Measurements from ENCODE around the gene WDR1.
"Not testable (repeated sequence)": the region's sequence is repeated elsewhere in the genome, so short reads cannot be mapped to it uniquely, and the experiment has no call there.

WDR1 gene

GRCh38 chr4:10129196-10130177, 12.9 kb upstream of the WDR1 start:
- CTCF ChIA-PET: no interaction called here
- H3K4me3 ChIP-seq (ENCODE audit: low read depth, low read length): no peak overlapping the region
- POLR2A ChIA-PET: interaction anchor here (1.3 kb wide), 1 partner anchor 12 kb away, joined by 4 read pairs; no protein-coding TSS in a partner anchor
- TF ChIP-seq CTCF (IDR thresholded peaks at IDR 0.05; ENCODE audit: insufficient read depth, low read length, missing control alignments): no peak
- DNase-seq (ENCODE audit: low read depth, low spot score): no peak

DNA sequence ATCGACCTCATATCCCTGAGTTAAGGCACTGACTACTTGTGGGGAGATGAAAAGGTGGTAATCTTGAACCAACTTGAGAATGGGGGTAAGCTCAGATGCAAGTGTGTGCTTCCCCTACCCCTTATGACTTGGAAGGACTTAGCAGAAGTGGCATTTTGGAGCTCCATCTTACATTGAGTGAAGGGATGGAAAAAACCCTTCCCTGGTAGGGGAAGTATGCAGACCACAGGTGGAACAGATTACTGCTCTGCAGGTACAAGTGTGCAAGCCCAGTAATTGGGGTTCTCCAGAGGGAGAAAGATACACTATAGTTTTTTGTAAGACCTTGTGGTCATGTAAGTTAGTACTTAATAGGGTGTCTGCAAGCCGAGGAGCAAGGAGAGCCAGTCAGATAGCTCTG, 12.2 kb upstream of the WDR1 start:
- ChIA-PET POLR2A (no interaction called here), CTCF (no interaction called here)
- no peak for DNase-seq (ENCODE audit: low read depth, low spot score)
- no peak for TF ChIP-seq CTCF (IDR thresholded peaks at IDR 0.05; ENCODE audit: insufficient read depth, low read length, missing control alignments)
- H3K4me3 ChIP-seq (ENCODE audit: low read depth, low read length): no peak overlapping the region

DNA sequence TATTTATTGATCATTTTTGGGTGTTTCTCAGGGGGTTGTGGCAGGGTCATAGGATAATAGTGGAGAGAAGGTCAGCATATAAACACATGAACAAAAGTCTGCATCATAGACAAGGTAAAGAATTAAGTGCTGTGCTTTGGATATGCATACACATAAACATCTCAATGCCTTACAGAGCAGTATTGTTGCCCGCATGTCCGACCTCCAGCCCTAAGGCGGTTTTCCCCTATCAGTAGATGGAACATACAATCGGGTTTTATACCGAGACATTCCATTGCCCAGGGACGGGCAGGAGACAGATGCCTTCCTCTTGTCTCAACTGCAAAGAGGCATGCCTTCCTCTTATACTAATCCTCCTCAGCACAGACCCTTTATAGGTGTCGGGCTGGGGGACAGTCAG, 10.9 kb upstream of the WDR1 start:
- DNase-seq (ENCODE audit: low read depth, low spot score); POLR2A ChIA-PET; H3K4me3 ChIP-seq (ENCODE audit: low read depth, low read length); CTCF ChIA-PET: not testable (repeated sequence)

DNA sequence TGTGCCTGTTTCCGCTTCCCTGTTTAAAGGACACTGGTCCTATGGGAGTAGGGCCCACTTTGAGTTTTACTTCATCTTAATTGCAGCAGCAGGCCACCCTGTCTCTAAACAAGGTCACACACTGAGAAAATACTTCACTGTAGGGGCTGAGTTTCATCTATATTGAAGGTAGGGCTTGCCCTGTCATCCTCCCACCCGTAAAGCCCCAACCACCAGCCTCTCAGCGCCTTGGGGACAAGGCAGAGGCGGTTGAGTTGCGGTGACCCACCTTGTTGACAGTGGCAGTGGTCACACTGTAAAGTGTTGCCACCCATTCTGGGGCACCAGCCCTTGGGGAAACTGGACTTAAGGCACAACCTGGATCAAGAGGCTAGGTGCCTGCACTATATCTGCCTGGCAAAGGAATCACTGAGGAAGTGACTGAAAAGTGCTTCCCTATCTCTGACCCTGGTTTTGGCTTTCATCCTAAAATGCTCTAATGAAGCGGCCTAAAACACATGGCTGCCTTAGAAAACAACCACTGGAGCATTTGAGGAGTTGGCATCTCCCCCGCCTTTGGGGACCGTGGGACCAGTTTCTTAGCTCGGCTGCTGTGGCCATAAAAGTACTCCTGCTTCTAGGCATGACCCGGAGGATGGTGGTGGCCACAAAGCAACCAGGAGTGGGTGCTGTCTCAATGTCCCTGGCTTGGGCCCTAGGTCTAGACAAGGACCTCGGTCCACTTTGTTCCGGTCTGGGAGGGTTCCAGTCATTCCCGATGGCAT, 7.8 kb upstream of the WDR1 start:
- POLR2A ChIA-PET: no interaction called here
- no peak overlapping the region for H3K4me3 ChIP-seq (ENCODE audit: low read depth, low read length)
- CTCF ChIA-PET: no interaction called here
- DNase-seq (ENCODE audit: low read depth, low spot score): no peak
- no peak for TF ChIP-seq CTCF (IDR thresholded peaks at IDR 0.05; ENCODE audit: insufficient read depth, low read length, missing control alignments)

GRCh38 chr4:10123227-10124101, 6.9 kb upstream of the WDR1 start:
- POLR2A ChIA-PET: no interaction called here
- CTCF ChIA-PET: interaction anchor here (3.0 kb wide), 1 partner anchor 35 kb away, joined by 7 read pairs; no protein-coding TSS in a partner anchor
- H3K4me3 ChIP-seq (ENCODE audit: low read depth, low read length): no peak overlapping the region
- no peak for TF ChIP-seq CTCF (IDR thresholded peaks at IDR 0.05; ENCODE audit: insufficient read depth, low read length, missing control alignments)
- DNase-seq (ENCODE audit: low read depth, low spot score): no peak

DNA sequence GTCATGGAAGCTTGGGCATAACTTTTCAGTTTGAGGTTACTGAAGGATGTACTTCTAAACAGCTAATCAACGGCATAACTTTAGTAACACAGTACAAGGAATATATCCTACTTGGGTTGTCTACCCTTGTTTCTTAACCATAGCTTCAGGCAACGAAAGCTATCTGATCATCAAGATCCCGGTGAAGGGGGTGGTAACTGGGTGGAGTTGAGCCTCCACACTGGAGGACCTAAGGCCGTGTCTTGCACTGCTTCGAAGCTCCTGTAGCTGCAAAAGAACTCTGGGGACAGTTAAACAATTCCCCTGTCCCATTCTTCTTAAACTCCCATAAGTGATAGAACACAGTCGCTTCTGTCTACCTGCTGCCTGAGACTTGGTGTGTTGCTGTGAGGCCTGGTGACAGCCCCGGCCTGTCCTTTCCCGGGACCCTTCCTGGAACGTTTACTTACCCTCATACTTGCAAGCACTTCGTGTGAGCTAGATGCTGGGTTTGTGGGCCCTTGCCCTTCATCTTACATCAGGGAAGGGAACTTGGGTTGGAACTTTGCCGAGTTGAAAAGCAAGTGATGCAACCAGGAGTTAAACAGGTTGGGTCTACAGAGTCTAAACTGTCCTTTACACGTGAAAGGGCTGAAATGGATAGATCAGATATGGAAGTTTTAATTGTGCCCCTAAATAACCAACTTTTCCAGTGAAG, 5.8 kb upstream of the WDR1 start:
- CTCF ChIA-PET: interaction anchor here (1.2 to 3.0 kb wide), 2 partner anchors 36 to 433 kb away, joined by 3 to 7 read pairs; no protein-coding TSS in a partner anchor
- no peak for DNase-seq (ENCODE audit: low read depth, low spot score)
- POLR2A ChIA-PET: no interaction called here
- no peak overlapping the region for H3K4me3 ChIP-seq (ENCODE audit: low read depth, low read length)
- TF ChIP-seq CTCF (IDR thresholded peaks at IDR 0.05; ENCODE audit: insufficient read depth, low read length, missing control alignments): no peak
